HEK293 (cell line): ENCODE results near the gene TMEM87B.

ENCODE experiments used
- CTCF ChIA-PET: fragments of 350-600 bp; formaldehyde crosslinking; extraction: SDS; loops from one replicate; lab custom pipeline; 2021; ENCODE audit warnings: antibody characterized with exemption; lab: Yijun Ruan, JAX
- POLR2A ChIA-PET: fragments of 300-600 bp; formaldehyde crosslinking; extraction: SDS; loops from one replicate; lab custom pipeline; 2020; ENCODE audit warnings: antibody characterized with exemption, inconsistent platforms; lab: Yijun Ruan, JAX
- H3K27ac ChIP-seq: fragments of 200-500 bp; sonication (Bioruptor generic); 2 replicates; pipeline ENCODE4 v1.5.1; 2014; ENCODE audit warnings: low read depth, low read length, control low read depth, inconsistent platforms; ENCODE audit errors: extremely low read depth
- H3K36me3 ChIP-seq, 2 experiments: fragments of 200-500 bp in 1 of 2; sonication (Bioruptor generic) in 1 of 2; 1 replicate in 1 of 2; 2 replicates in 1 of 2; pipeline ENCODE4 v1.5.1; 2014 to 2017; ENCODE audit warnings: inconsistent platforms in 2 of 2, low read length in 2 of 2; ENCODE audit not compliant: control insufficient read depth in 2 of 2, insufficient read depth in 1 of 2
- H3K4me1 ChIP-seq: fragments of 200-500 bp; sonication (Bioruptor generic); 2 replicates; pipeline ENCODE4 v1.5.1; 2014; ENCODE audit warnings: mild to moderate bottlenecking, low read length, inconsistent platforms; ENCODE audit not compliant: control insufficient read depth, insufficient read depth
- H3K4me3 ChIP-seq: 2 replicates; pipeline ENCODE4 v1.5.1; 2011; ENCODE audit warnings: low read depth, mild to moderate bottlenecking, control low read depth, low read length, moderate library complexity
- H3K9me3 ChIP-seq: fragments of 200-500 bp; sonication (Bioruptor generic); 2 replicates; pipeline ENCODE4 v1.5.1; 2014; ENCODE audit warnings: low read depth, low read length, inconsistent platforms; ENCODE audit not compliant: control insufficient read depth, insufficient read depth
- GLI2 ChIP-seq: fragments of 450-650 bp; formaldehyde crosslinking; IDR thresholded peaks from 2 replicates; pipeline ENCODE4; 2017; ENCODE audit warnings: missing biosample characterization, missing genetic modification characterization, low read depth, borderline replicate concordance
- MEIS1 ChIP-seq: sonication (generic); formaldehyde crosslinking; IDR thresholded peaks from 2 replicates; pipeline ENCODE4 v1.8.1; 2022; ENCODE audit warnings: missing genetic modification reagents, mild to moderate bottlenecking, borderline replicate concordance
- MZF1 ChIP-seq: fragments of 450-650 bp; formaldehyde crosslinking; IDR thresholded peaks from 2 replicates; pipeline ENCODE4 v1.5.1; 2017; ENCODE audit warnings: missing biosample characterization, missing genetic modification characterization, borderline replicate concordance
- PATZ1 ChIP-seq: fragments of 450-650 bp; formaldehyde crosslinking; IDR thresholded peaks from 2 replicates; pipeline ENCODE4 v1.5.1; 2016; ENCODE audit warnings: missing biosample characterization, missing genetic modification characterization
- PRDM1 ChIP-seq: fragments of 450-650 bp; formaldehyde crosslinking; IDR thresholded peaks from 2 replicates; pipeline ENCODE4; 2016; ENCODE audit warnings: missing biosample characterization, missing genetic modification characterization
- PRDM10 ChIP-seq: fragments of 450-650 bp; formaldehyde crosslinking; IDR thresholded peaks from 2 replicates; pipeline ENCODE4 v1.5.1; 2016; ENCODE audit warnings: missing biosample characterization, missing genetic modification characterization
- ZFP37 ChIP-seq: fragments of 450-650 bp; formaldehyde crosslinking; IDR thresholded peaks from 2 replicates; pipeline ENCODE4 v1.5.1; 2016; ENCODE audit warnings: missing biosample characterization, missing genetic modification characterization
- ZNF132 ChIP-seq: fragments of 450-650 bp; formaldehyde crosslinking; IDR thresholded peaks from 2 replicates; pipeline ENCODE4 v1.5.1; 2017; ENCODE audit warnings: missing biosample characterization, missing genetic modification characterization, borderline replicate concordance
- ZNF19 ChIP-seq: fragments of 450-650 bp; formaldehyde crosslinking; IDR thresholded peaks from 2 replicates; pipeline ENCODE4; 2016; ENCODE audit warnings: missing biosample characterization, missing genetic modification characterization, low read depth
- ZNF23 ChIP-seq: fragments of 450-650 bp; formaldehyde crosslinking; IDR thresholded peaks from 2 replicates; pipeline ENCODE4 v1.5.1; 2016; ENCODE audit warnings: missing biosample characterization, missing genetic modification characterization, borderline replicate concordance
- ZNF530 ChIP-seq: fragments of 450-650 bp; formaldehyde crosslinking; IDR thresholded peaks from 2 replicates; pipeline ENCODE4 v1.5.1; 2016; ENCODE audit warnings: low read depth, missing biosample characterization, missing genetic modification characterization
- ZNF658 ChIP-seq: fragments of 450-650 bp; formaldehyde crosslinking; IDR thresholded peaks from 2 replicates; pipeline ENCODE4; 2016; ENCODE audit warnings: missing biosample characterization, missing genetic modification characterization
- ZNF660 ChIP-seq: fragments of 450-650 bp; IDR thresholded peaks from 2 replicates; pipeline ENCODE4 v1.5.1; 2018; ENCODE audit warnings: missing biosample characterization, mild to moderate bottlenecking, missing genetic modification characterization
- ZNF76 ChIP-seq: fragments of 450-650 bp; formaldehyde crosslinking; IDR thresholded peaks from 2 replicates; pipeline ENCODE4; 2016; ENCODE audit warnings: low read depth, missing biosample characterization, missing genetic modification characterization, borderline replicate concordance
- ZNF777 ChIP-seq: fragments of 450-650 bp; formaldehyde crosslinking; IDR thresholded peaks from 2 replicates; pipeline ENCODE4 v1.5.1; 2017; ENCODE audit warnings: missing biosample characterization, missing genetic modification characterization, borderline replicate concordance
- ZSCAN16 ChIP-seq: fragments of 450-650 bp; formaldehyde crosslinking; IDR thresholded peaks from 2 replicates; pipeline ENCODE4 v1.5.1; 2016; ENCODE audit warnings: missing biosample characterization, missing genetic modification characterization
- TF ChIP-seq, protein P1 (sequence below): fragments of 450-650 bp; formaldehyde crosslinking; optimal IDR thresholded peaks from 2 replicates; pipeline ENCODE3; 2016; ENCODE audit warnings: missing biosample characterization, mild to moderate bottlenecking, missing genetic modification characterization
- TF ChIP-seq, protein P2 (sequence below): fragments of 450-650 bp; formaldehyde crosslinking; IDR thresholded peaks from 2 replicates; pipeline ENCODE4 v1.5.1; 2016; ENCODE audit warnings: missing biosample characterization, missing genetic modification characterization, borderline replicate concordance

Gene TMEM87B

GRCh38 chr2:112012556-112012955 is 42.5 kb upstream of the TMEM87B start:
- no peaks in the 10 kb centered on the region for H3K4me1 ChIP-seq
- H3K36me3 ChIP-seq, result peaks cover 0 to 41% of the 10 kb centered on the region in 2 experiments; a peak in 2 of 3 replicates
- no peak for TF ChIP-seq ZNF530 (tag by site-specific recombination)
- H3K4me3 ChIP-seq, result no peak overlapping the region
- ChIA-PET CTCF (no interaction called here), POLR2A (interaction anchor here (0.6 kb wide), 1 partner anchor 21 kb away, joined by 3 read pairs; no protein-coding TSS in a partner anchor)
- no peaks in the 10 kb centered on the region for H3K9me3 ChIP-seq
- no peak overlapping the region for H3K27ac ChIP-seq

DNA sequence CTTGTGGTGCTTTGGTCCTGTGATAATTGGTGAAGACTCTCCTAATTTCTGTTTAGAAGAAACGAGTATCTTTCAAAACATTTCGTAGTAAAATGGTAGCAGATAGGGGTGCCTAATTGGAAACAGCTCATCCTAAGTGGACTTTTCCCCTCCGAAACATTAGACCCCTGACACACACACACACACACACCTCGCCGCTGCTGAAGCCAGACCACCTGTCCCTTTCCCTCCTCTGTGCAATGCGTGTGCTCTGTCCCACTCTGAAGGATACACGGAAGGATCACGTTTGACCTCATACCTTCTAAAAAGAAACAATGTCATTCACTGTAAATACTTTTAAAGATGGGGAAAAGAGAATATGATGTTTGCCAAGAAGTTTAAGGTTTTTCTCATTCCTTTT is 36.2 kb upstream of the TMEM87B start:
- Histone ChIP-seq H3K9me3 (no peaks in the 10 kb centered on the region), H3K4me1 (peaks cover 6% of the 10 kb centered on the region), H3K27ac (no peak overlapping the region), H3K4me3 (no peak overlapping the region), H3K36me3 (peaks cover 0 to 5% of the 10 kb centered on the region in 2 experiments; a peak in 1 of 3 replicates)
- no peak for TF ChIP-seq ZNF76 (tag by site-specific recombination)
- no peak for TF ChIP-seq ZNF23
- no peak for TF ChIP-seq ZNF19 (tag by site-specific recombination)
- TF ChIP-seq ZNF660, result no peak
- TF ChIP-seq ZSCAN16 (tag by site-specific recombination), result no peak
- TF ChIP-seq PATZ1 (tag by site-specific recombination), result no peak
- no peak for TF ChIP-seq PRDM10 (tag by site-specific recombination)
- TF ChIP-seq PRDM1, result no peak
- TF ChIP-seq ZFP37 (tag by site-specific recombination), result no peak
- TF ChIP-seq GLI2, result no peak
- TF ChIP-seq ZNF658 (tag by site-specific recombination), result no peak
- TF ChIP-seq, protein P1, sequence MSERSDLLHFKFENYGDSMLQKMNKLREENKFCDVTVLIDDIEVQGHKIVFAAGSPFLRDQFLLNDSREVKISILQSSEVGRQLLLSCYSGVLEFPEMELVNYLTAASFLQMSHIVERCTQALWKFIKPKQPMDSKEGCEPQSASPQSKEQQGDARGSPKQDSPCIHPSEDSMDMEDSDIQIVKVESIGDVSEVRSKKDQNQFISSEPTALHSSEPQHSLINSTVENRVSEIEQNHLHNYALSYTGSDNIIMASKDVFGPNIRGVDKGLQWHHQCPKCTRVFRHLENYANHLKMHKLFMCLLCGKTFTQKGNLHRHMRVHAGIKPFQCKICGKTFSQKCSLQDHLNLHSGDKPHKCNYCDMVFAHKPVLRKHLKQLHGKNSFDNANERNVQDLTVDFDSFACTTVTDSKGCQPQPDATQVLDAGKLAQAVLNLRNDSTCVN (tag by site-specific recombination), result no peak
- TF ChIP-seq ZNF777 (tag by site-specific recombination), result no peak
- no peak for TF ChIP-seq ZNF132 (tag by site-specific recombination)
- TF ChIP-seq MEIS1 (CRISPR knock-in tag), result no peak
- no peak for TF ChIP-seq MZF1 (tag by site-specific recombination)
- TF ChIP-seq, protein P2, sequence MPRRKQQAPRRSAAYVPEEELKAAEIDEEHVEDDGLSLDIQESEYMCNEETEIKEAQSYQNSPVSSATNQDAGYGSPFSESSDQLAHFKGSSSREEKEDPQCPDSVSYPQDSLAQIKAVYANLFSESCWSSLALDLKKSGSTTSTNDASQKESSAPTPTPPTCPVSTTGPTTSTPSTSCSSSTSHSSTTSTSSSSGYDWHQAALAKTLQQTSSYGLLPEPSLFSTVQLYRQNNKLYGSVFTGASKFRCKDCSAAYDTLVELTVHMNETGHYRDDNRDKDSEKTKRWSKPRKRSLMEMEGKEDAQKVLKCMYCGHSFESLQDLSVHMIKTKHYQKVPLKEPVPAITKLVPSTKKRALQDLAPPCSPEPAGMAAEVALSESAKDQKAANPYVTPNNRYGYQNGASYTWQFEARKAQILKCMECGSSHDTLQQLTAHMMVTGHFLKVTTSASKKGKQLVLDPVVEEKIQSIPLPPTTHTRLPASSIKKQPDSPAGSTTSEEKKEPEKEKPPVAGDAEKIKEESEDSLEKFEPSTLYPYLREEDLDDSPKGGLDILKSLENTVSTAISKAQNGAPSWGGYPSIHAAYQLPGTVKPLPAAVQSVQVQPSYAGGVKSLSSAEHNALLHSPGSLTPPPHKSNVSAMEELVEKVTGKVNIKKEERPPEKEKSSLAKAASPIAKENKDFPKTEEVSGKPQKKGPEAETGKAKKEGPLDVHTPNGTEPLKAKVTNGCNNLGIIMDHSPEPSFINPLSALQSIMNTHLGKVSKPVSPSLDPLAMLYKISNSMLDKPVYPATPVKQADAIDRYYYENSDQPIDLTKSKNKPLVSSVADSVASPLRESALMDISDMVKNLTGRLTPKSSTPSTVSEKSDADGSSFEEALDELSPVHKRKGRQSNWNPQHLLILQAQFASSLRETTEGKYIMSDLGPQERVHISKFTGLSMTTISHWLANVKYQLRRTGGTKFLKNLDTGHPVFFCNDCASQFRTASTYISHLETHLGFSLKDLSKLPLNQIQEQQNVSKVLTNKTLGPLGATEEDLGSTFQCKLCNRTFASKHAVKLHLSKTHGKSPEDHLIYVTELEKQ (tag by site-specific recombination), result no peak
- CTCF ChIA-PET, result no interaction called here
- POLR2A ChIA-PET, result no interaction called here
